Ramos (cell line): ENCODE results near the gene ITGA11.

Experiments
- in situ Hi-C: fragments of 300-500 bp; cut with MboI; formaldehyde crosslinking; loops from one replicate; pipeline ENCODE4 v1.14.3; 2022; ENCODE audit warnings: low sequenced_read_pairs; ENCODE audit not compliant: unreplicated experiment

The ITGA11 gene

DNA sequence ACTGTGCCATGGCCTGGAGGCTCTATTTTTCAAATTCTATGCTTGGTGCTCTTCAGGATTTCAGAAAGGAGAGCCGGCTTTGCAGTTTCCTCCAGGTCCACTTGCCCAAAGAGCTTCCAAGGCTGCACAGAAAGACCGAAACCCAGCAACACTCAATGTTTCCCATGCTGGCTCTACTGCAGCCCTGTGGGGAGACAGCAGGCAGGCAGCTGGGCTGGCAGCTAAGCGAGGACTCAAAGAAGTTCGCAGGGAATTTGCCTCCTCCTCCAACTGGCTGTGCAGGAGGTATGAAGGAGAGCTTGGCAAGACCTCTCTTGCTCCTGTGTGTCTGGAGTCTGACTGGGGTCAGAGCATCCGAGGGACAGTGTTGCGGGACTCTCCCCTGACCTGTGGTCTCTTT, 17.4 kb upstream of the ITGA11 start:
- in situ Hi-C loops, result no loop called here

GRCh38 chr15:68447976-68448755, 16.2 kb upstream of the ITGA11 start:
- in situ Hi-C loops, result no loop called here

DNA sequence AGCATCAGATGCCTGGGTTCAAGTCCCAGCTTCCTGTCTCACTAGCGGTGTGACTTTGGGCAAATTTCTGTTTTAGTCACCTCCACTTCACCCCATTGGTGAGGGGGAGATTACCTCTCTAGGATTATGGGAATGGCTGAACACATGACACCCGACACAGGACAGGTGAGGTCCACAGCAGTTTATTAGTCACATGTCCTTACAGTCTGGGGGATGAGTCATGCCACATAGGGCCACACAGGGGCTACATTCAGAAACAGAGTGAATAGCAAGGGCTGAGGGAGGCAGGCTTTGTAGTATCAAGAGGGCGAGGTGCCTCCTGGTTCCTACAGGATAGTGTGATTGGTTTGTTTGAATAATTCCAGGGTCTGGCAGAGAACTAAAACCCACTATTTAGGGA, 15.2 kb upstream of the ITGA11 start:
- in situ Hi-C loops, result no loop called here

GRCh38 chr15:68445351-68445750, 13.4 kb upstream of the ITGA11 start:
- in situ Hi-C loops, result no loop called here

DNA sequence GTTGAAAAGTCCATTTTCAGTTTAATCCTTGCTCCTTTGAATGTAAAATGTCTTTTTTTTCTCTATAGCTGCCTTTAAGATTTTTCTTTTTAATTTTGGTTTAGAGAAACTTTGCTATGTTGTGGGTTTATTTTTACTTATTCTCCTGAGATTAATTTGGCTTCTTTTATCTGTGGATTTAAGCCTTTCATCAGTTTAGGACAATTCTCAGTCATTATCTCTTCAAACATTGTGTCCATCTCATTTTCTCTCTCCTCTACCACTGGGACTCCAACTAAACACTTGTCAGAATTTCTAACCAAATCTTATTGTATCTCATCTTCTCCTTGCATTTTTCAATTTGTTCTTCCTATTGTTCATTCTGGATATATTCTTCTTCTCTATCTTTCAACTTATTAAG, 12.4 kb upstream of the ITGA11 start:
- in situ Hi-C loops, result no loop called here

- in situ Hi-C loops, result no loop called here
Observed at GRCh38 chr15:68442903-68443302, 10.9 kb upstream of the ITGA11 start.

DNA sequence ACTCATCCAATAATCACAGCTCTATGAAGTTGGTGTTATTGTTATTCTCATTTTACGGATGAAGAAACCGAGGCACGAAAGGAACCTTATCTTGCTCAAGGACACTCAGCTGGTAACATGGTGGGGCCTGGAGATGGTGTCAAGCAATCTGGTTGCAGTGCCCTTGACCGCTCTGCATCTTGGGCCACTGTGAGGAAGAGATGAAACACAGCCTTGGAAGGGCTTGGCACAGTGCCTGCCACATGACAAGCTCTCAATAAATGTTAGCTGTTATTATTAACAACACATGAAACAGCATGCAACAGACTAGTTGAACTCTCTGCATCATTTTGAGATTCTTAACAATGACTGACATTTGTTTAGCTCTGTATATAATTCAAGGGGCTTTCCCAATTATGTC, 10.1 kb upstream of the ITGA11 start:
- in situ Hi-C loops, result no loop called here

DNA sequence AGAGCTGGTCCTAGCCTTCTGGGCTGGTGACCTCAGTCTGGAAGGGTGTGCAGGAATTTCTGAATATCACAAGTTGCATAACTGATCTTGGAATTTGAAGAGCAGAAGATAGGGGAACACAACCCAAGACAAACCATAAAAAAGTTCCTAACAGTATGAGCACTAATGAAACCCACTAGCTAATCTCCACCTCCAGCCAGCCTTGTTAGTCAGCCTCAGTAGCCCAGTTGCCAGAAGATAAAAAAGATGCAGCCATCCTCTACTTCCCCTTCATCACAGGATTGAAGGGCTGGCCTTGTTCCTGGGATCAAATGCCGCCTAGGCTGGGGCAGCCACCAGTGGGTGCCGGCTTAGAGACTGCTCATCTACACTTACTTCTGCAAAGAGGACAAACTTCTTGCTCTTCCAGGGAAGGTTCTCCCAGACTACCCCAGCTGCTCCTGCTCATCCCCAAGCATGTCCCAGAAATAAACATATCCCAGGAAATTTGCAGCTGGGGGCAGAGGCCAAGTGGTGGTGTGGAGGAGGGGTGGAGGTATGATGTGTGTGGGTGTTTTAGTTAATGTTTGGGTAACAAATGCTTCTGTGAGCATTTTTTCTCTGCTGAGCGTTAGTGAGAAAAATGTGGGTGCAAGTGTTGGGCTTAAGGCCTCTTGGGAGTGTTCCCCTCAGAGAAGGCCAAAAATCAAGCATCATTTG, 9.2 kb upstream of the ITGA11 start:
- in situ Hi-C loops, result no loop called here

DNA sequence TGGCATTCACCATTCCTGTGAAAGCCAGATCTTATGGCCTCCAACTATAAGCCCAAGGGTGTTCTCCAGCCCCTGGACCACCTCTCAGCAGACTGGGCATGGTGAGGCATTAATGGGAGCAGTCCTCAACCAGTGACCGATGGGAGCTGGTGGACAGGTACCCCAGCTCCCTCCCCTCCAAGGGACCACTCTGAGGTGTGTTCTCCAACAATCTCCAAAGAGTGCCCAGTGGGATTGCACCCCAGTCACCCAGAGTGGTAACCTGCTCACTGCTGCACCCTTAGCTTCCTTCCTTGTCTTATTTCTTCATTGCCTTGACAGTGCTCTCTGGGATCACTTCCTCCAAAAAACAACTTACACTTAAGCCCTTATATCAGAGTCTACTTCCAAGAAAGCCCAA, 8.2 kb upstream of the ITGA11 start:
- in situ Hi-C loops, result no loop called here

- in situ Hi-C loops, result no loop called here
Observed at GRCh38 chr15:68439506-68439905, 7.5 kb upstream of the ITGA11 start.

DNA sequence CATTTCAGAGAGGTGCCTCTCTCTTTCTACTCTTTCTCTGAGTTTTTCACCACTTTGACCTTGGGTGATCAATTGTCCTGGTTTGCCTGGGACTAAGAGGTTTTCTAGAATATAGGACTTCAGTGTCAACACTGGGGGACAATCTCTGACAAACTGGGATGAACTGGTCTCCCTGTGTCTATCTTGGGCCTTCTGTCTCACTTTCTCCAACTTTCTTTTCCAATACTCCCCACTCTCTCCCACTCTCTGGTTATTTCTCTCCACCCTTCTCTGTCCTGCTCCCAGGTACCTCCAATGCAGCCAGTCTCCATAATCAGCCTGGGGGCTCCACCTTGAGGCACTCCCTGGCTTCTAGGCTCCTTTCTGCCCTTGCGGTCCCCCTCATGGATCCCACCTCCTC, 4.7 kb upstream of the ITGA11 start:
- in situ Hi-C loops, result no loop called here

DNA sequence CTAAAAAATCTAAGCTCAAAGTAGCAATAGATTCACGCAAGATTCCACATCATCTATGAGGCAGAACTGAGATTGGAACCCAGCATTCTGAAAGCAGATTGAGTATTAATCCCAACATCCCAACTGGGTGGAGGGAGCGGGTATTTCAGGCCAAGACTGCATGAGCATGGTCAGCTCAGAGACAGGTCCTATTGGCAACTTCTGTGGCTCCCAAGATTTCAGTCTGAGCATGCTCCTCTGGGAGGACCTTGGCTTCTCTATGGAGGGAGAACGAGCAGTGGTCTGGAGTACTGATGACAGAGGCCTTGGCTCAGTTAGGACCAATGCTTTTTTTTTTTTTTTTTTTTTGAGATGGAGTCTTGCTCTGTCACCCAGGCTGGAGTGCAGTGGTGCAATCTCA, 4.0 kb upstream of the ITGA11 start:
- in situ Hi-C loops, result no loop called here

DNA sequence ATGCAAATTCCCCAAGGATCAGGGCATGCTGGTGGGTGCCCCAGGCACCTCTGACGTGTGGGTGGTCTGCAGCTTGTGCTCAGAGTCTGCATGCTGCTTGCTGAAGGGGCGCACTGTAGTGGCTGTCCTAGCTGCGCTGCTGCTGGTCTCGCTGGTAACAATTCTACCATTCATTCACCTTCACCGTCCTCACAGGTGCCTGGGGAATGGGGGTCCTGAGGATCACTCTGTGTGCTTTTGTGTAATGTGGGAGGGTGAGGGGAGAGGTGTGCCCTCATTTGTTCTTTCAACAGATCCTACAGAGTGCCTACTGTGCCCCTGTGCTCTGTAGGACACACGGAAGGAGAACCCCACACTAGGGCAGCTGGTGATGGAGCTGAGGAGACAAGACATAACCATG, 2.1 kb upstream of the ITGA11 start:
- in situ Hi-C loops, result no loop called here

- in situ Hi-C loops, result no loop called here
Observed at GRCh38 chr15:68433551-68433950, 1.6 kb upstream of the ITGA11 start.

GRCh38 chr15:68432441-68433064, 590 bp upstream of the ITGA11 start:
- in situ Hi-C loops, result no loop called here

DNA sequence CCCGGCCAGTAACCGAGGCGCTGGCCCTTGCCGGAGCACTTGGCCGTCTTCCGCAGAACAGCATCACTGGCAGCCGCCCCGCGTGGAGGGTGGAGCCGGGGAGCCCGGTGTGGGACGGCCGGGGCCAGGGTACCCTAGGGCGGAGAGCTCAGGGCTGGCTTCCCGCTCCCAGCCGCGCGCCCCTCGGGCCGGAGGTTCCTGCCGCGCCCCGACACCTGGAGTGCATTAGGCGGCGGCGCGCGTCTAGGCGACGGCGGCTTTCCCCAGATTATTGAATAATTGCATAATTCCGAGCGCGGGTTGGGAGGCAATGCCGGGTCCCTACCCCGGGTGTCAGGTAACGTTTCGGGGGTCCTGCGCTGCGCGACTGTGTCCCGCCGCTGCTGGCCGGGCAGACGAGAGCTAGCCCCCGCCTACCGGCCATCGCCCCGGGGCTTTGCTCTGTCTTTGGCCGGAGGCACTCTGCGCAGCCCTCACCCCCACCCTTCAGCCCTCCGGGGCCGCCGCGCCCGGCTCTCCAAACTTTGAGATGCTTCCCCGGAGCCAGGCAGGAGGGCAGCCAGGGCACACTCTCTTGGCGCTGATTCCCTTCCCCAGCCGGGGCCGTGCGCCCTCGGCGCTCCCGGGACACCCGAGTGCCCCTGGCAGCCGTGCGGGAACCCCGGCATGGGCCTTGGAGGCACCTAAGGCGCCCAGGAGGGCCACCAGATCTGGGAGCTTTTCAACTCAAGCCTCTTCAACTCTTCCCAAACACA, 749 bp downstream of the ITGA11 start:
- in situ Hi-C loops, result no loop called here

DNA sequence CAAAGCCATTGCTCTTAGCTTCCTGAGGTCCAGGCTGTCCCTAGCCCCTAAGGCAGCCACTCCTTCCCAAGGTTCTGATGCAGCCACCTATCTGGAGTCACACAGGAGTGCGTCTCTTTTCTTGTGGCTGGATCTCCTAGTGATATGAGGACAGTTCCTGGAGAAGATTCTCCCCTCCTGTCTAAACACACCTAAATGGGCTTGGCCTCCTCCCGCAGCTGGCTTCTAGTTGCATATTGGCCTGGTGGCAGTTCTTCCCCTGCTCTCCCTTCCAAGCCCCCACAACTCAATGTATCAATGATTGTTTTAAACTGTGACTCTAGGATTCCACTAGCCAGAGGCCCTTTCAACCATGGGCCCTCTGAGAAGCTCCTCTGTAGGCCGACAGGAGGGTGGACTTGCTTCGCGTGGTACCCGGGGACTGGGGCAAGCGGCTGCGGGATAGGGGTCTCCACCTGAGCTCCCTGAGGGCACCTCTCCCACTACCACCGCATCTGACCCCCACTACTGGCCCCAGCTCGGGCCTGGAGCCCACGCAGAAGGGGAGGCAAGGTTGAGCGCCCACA, 1.4 kb downstream of the ITGA11 start:
- in situ Hi-C loops, result no loop called here

DNA sequence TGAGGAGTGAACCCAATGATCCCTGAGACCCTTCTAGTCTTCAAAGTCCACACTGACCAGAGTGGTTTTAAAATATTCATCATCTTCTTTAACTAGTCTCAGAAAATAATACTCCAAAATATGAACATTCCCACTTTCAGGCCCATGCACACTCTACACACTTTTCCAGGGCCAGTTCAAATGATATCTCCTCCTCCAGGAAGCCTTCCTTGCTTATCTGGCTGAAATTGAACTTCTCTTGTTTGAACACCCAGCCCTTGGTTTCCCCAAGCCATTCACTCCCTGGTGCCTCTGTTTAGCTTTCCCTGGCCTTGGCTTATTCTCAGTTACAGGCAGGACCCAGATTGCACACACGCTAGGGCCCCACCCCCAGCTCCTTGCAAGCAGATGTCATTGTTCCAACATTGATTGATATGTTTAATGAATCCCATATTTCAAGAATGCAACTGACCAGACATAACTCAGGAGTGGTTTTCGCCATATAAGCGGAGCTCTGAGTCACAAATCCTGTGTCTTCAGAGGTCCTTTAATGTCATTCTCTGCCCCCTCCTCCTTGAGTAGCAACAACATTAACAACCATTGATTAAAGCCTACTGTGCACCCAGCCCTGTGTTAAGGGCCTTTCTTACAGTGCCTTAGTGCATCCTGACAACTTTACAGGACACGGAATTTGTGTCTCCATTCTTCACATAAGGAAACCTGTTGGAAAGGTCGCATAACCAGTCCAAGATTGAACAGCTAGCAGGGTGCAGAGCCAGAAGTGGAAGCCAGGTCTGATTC, 2.1 kb downstream of the ITGA11 start:
- in situ Hi-C loops, result no loop called here

DNA sequence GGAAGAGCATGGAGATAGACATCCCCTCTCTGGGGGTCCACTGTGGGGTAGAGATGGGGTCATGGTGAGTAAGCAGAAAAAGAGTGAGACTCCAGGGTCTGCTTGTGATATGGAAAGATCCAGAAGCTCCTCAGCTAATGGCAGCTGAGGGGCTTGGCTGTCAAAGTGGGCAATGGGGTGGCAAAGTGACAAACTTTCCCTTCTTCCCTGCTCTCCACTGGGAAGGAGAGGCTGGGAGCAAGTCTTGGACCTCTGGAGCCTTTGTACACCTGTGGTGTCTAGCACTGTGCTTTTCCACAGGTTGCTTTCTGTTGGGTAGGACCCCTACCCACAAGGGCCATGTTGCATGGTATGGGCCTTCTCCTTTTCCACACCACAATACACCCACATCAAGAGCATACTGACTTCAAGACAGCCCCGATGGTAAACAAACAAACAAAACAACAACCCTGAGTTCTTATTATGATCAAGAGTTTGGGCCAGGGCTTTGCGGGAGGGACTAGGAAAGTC, 3.5 kb downstream of the ITGA11 start:
- in situ Hi-C loops, result no loop called here

DNA sequence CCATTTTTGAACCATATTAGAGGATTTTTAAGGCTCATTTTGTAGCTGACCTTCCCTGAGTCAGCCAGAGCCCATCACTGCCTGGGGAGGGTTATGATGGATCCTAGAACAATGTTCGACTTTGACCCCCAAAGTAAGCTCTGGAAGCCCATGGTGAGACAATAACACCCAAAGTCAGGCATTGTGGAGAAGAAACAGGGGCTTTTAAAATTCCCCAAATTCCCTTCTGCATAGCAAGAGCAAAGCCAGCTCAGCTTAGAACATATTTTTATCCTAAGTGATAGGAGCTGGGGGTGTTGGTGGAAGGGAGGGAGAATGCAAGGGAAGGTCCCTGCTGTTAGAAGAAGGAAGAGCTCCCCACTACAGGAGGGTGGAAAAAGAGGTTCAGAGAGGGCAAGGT, 4.0 kb downstream of the ITGA11 start:
- in situ Hi-C loops, result no loop called here
